ENCODE measurements around the gene ATL3.
A peak's percentile ranks its signal among the peaks of the same experiment; 100 is the strongest.

ATL3 gene

DNA sequence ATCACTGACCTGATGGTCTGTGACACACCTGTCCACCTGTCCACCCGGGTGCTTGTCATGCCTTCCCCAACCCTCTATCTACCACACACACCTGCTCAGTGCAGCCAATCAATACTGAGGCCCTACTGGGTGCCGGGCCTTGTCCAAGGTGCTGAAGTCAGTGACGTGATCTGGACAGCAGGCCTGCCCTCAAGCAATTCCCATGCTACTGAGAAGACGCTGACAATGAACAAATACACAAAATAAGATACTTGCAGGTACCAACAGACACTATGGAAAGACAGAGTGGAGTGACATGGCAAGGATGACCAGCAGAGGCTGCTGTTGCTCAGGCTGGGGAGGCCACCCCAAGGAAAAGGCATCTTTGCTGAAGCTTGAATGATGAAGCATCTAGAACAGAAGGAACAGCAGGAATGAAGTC, 78.2 kb downstream of the ATL3 start:
- no peak overlapping the region for H2BK120ac ChIP-seq (ENCODE audit: insufficient read depth, low read length, poor library complexity)
- H2BK5ac ChIP-seq (ENCODE audit: low read depth, low read length, poor library complexity), result no peak overlapping the region
- H2BK12ac ChIP-seq (ENCODE audit: low read length), result no peak overlapping the region
- no peak overlapping the region for H3K18ac ChIP-seq (ENCODE audit: low read length)
- no peak overlapping the region for H4K91ac ChIP-seq (ENCODE audit: low read depth, low read length)
- H3K36me3 ChIP-seq (ENCODE audit: control insufficient read depth in 1 of 2, insufficient read depth in 2 of 2, low read length in 2 of 2), result peaks cover 2 to 9% of the 10 kb centered on the region in 2 experiments
- no peaks in the 10 kb centered on the region for H3K9me3 ChIP-seq (ENCODE audit: insufficient read depth, low read depth, low read length)
- no peaks in the 10 kb centered on the region for H3K4me1 ChIP-seq (ENCODE audit: control insufficient read depth in 1 of 2, insufficient read depth in 2 of 2, low read length in 2 of 2)
- H4K12ac ChIP-seq (ENCODE audit: low read depth, low read length), result no peak overlapping the region
- no peak overlapping the region for H3K4ac ChIP-seq (ENCODE audit: low read depth, low read length)
- H3K27me3 ChIP-seq (ENCODE audit: insufficient read depth, low read length), result no peaks in the 10 kb centered on the region
- DNase-seq, result peak; percentile 25 to 54
- H3K27ac ChIP-seq (ENCODE audit: low read depth, low read length), result no peak overlapping the region
- H3K4me3 ChIP-seq (ENCODE audit: low read depth, low read length), result no peak overlapping the region
- H3K23ac ChIP-seq (ENCODE audit: low read length), result no peak overlapping the region
- H3K9ac ChIP-seq (ENCODE audit: low read length), result no peak overlapping the region
- no peak overlapping the region for H2AK5ac ChIP-seq (ENCODE audit: low read length)
- H3K79me2 ChIP-seq (ENCODE audit: control insufficient read depth, insufficient read depth, low read length, poor library complexity), result no peaks in the 10 kb centered on the region
- no peak overlapping the region for H2AFZ ChIP-seq (ENCODE audit: insufficient read depth, low read length, poor library complexity)
- H3K14ac ChIP-seq (ENCODE audit: low read length), result no peak overlapping the region
- no CpG with 5 or more reads among the region's 4 CpGs for WGBS (ENCODE audit: extremely low coverage, insufficient coverage, insufficient read length)
- no peaks in the 10 kb centered on the region for H3K79me1 ChIP-seq (ENCODE audit: low read length)
- H4K8ac ChIP-seq (ENCODE audit: low read depth, low read length), result no peak overlapping the region
- no peak overlapping the region for H3K4me2 ChIP-seq (ENCODE audit: low read length)

DNA sequence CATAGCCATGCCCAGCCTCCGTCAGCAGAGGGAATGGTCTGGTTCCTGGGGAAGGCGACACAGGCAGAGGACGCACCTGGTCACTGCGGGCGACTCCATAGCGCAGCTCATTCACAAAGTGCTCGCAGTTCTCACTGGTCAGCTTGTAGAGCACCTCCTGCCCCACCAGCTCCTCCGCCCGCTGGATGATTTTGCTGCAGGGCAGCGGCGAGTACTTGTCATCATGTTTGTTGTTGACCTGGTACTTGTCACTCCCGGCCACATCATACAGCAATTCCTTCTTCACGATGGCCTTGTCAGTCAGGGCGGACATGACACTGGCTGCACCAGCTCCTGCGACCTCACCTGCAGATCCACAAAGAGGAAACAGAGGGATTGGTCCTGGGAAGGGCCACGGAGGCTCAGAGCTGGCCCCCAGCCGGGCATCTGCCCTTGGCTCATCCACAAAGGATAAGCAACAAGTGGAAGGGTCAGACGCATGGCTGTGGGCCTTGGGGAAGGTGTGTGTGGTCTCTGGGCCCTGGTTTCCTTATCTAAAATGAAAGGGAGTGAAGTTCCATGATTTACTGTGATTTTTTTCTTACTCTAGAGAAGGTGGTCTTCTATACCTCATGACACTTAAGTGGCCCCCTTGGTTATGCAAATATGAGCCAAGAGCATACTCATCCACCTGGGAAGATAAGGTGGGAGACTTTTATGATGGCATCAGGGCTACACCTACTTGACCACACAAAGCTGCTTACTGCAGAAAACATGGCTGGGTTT, 81.0 kb downstream of the ATL3 start:
- Histone ChIP-seq H3K27ac (ENCODE audit: low read depth, low read length) (no peak overlapping the region), H3K18ac (ENCODE audit: low read length) (no peak overlapping the region), H2BK120ac (ENCODE audit: insufficient read depth, low read length, poor library complexity) (no peak overlapping the region), H3K9ac (ENCODE audit: low read length) (no peak overlapping the region), H3K23ac (ENCODE audit: low read length) (no peak overlapping the region), H4K8ac (ENCODE audit: low read depth, low read length) (no peak overlapping the region), H2BK5ac (ENCODE audit: low read depth, low read length, poor library complexity) (no peak overlapping the region), H3K27me3 (ENCODE audit: insufficient read depth, low read length) (no peaks in the 10 kb centered on the region), H2BK12ac (ENCODE audit: low read length) (no peak overlapping the region), H3K79me2 (ENCODE audit: control insufficient read depth, insufficient read depth, low read length, poor library complexity) (no peaks in the 10 kb centered on the region), H3K36me3 (ENCODE audit: control insufficient read depth in 1 of 2, insufficient read depth in 2 of 2, low read length in 2 of 2) (peaks cover 1 to 9% of the 10 kb centered on the region in 2 experiments), H3K14ac (ENCODE audit: low read length) (no peak overlapping the region), H3K4me3 (ENCODE audit: low read depth, low read length) (no peak overlapping the region), H4K91ac (ENCODE audit: low read depth, low read length) (no peak overlapping the region), H3K4ac (ENCODE audit: low read depth, low read length) (no peak overlapping the region), H2AFZ (ENCODE audit: insufficient read depth, low read length, poor library complexity) (no peak overlapping the region), H3K9me3 (ENCODE audit: insufficient read depth, low read depth, low read length) (no peaks in the 10 kb centered on the region), H3K79me1 (ENCODE audit: low read length) (no peaks in the 10 kb centered on the region), H2AK5ac (ENCODE audit: low read length) (no peak overlapping the region), H3K4me1 (ENCODE audit: control insufficient read depth in 1 of 2, insufficient read depth in 2 of 2, low read length in 2 of 2) (no peaks in the 10 kb centered on the region), H4K12ac (ENCODE audit: low read depth, low read length) (no peak overlapping the region), H3K4me2 (ENCODE audit: low read length) (no peak overlapping the region)
- WGBS (ENCODE audit: extremely low coverage, insufficient coverage, insufficient read length), result no CpG with 5 or more reads among the region's 18 CpGs
- peak; percentile 33 to 75 for DNase-seq

DNA sequence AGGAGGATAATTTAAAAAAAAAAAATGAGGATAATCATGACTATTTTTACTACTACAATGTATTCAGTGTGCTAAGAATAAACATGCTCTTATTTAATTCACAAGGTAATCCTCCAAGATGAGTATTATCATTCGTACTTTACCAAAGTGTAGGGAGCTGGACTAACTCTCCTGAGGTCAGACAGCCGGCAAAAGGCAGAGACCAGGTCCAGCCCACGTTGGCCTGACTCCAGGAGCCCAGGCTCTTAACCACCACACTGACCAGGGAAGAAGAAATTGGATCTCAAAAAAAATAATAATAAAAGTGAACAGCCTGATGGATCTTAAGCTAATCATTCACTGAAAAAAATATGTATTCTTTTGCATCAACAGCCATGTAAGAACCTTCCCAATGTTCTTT, 82.2 kb downstream of the ATL3 start:
- Histone ChIP-seq H4K12ac (ENCODE audit: low read depth, low read length) (no peak overlapping the region), H3K23ac (ENCODE audit: low read length) (no peak overlapping the region), H3K27ac (ENCODE audit: low read depth, low read length) (no peak overlapping the region), H3K79me1 (ENCODE audit: low read length) (no peaks in the 10 kb centered on the region), H3K14ac (ENCODE audit: low read length) (no peak overlapping the region), H3K4me1 (ENCODE audit: control insufficient read depth in 1 of 2, insufficient read depth in 2 of 2, low read length in 2 of 2) (no peaks in the 10 kb centered on the region), H4K8ac (ENCODE audit: low read depth, low read length) (no peak overlapping the region), H3K27me3 (ENCODE audit: insufficient read depth, low read length) (no peaks in the 10 kb centered on the region), H3K79me2 (ENCODE audit: control insufficient read depth, insufficient read depth, low read length, poor library complexity) (no peaks in the 10 kb centered on the region), H3K9me3 (ENCODE audit: insufficient read depth, low read depth, low read length) (no peaks in the 10 kb centered on the region), H3K4me3 (ENCODE audit: low read depth, low read length) (no peak overlapping the region), H3K4ac (ENCODE audit: low read depth, low read length) (no peak overlapping the region), H2AK5ac (ENCODE audit: low read length) (no peak overlapping the region), H3K9ac (ENCODE audit: low read length) (no peak overlapping the region), H2BK5ac (ENCODE audit: low read depth, low read length, poor library complexity) (no peak overlapping the region), H2AFZ (ENCODE audit: insufficient read depth, low read length, poor library complexity) (no peak overlapping the region), H2BK12ac (ENCODE audit: low read length) (no peak overlapping the region), H4K91ac (ENCODE audit: low read depth, low read length) (no peak overlapping the region), H2BK120ac (ENCODE audit: insufficient read depth, low read length, poor library complexity) (no peak overlapping the region), H3K36me3 (ENCODE audit: control insufficient read depth in 1 of 2, insufficient read depth in 2 of 2, low read length in 2 of 2) (peaks cover 1 to 9% of the 10 kb centered on the region in 2 experiments), H3K4me2 (ENCODE audit: low read length) (no peak overlapping the region), H3K18ac (ENCODE audit: low read length) (no peak overlapping the region)
- no peak for DNase-seq
- WGBS (ENCODE audit: extremely low coverage, insufficient coverage, insufficient read length), result no CpG with 5 or more reads among the region's 3 CpGs

DNA sequence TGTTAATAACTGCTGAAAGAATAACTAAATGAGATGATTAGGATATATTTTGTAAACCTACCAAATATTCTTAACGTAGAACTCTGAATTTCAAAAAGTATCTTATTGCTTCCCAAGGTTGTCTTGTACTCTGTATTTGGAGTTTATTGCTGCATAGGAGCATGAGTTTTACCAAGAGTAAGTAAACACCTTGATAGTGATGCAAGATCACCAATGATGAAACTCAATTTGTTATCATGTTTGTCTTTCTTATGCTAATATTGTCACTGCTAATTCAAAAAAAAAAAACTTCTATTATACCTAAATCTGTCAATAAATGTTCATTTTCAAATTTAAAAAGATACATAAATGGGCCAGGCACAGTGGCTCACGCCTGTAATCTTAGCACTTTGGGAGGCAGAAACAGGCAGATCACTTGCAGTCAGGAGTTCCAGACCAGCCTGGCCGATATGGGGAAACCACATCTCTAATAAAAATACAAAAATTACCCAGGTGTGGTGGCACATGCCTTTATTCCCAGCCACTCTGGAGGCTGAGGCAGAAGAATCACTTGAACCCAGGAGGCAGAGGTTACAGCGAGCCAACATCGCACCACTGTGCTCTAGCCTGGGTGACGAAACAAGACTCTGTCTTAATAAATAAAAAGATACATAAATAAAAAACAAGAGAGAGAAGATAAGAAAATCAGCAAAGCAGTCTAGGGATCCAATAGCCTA, 84.6 kb downstream of the ATL3 start:
- Histone ChIP-seq H3K79me2 (ENCODE audit: control insufficient read depth, insufficient read depth, low read length, poor library complexity) (no peaks in the 10 kb centered on the region), H4K91ac (ENCODE audit: low read depth, low read length) (no peak overlapping the region), H3K36me3 (ENCODE audit: control insufficient read depth in 1 of 2, insufficient read depth in 2 of 2, low read length in 2 of 2) (peaks cover 1 to 4% of the 10 kb centered on the region in 2 experiments), H3K18ac (ENCODE audit: low read length) (no peak overlapping the region), H3K4me1 (ENCODE audit: control insufficient read depth in 1 of 2, insufficient read depth in 2 of 2, low read length in 2 of 2) (no peaks in the 10 kb centered on the region), H2AK5ac (ENCODE audit: low read length) (no peak overlapping the region), H3K79me1 (ENCODE audit: low read length) (peaks cover 3% of the 10 kb centered on the region), H2BK120ac (ENCODE audit: insufficient read depth, low read length, poor library complexity) (no peak overlapping the region), H3K9ac (ENCODE audit: low read length) (no peak overlapping the region), H3K23ac (ENCODE audit: low read length) (no peak overlapping the region), H3K9me3 (ENCODE audit: insufficient read depth, low read depth, low read length) (no peaks in the 10 kb centered on the region), H3K4me2 (ENCODE audit: low read length) (no peak overlapping the region), H3K4ac (ENCODE audit: low read depth, low read length) (no peak overlapping the region), H3K4me3 (ENCODE audit: low read depth, low read length) (no peak overlapping the region), H3K27ac (ENCODE audit: low read depth, low read length) (no peak overlapping the region), H3K14ac (ENCODE audit: low read length) (no peak overlapping the region), H2AFZ (ENCODE audit: insufficient read depth, low read length, poor library complexity) (no peak overlapping the region), H2BK5ac (ENCODE audit: low read depth, low read length, poor library complexity) (no peak overlapping the region), H4K12ac (ENCODE audit: low read depth, low read length) (no peak overlapping the region), H4K8ac (ENCODE audit: low read depth, low read length) (no peak overlapping the region), H3K27me3 (ENCODE audit: insufficient read depth, low read length) (no peaks in the 10 kb centered on the region), H2BK12ac (ENCODE audit: low read length) (no peak overlapping the region)
- no CpG with 5 or more reads among the region's 6 CpGs for WGBS (ENCODE audit: extremely low coverage, insufficient coverage, insufficient read length)
- no peak for DNase-seq
